Measurements from ENCODE around the gene EMC7.

The EMC7 gene

DNA sequence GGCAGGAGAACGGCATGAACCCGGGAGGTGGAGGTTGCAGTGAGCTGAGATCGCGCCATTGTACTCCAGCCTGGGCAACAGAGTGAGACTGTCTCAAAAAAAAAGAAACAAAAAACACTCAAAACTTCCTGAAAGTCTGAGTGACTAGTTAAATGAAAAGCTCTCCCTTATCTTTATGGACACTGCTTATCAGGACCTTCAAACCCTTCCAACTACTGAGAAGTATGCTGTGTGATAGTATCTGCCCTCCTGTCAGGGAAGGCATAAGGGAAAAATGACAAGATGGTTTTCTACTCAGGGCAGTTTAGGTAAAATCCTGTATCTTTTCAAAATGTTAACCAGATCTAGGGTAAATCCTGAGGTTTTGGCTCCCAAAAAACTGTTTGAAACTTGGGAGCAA is 21.8 kb downstream of the EMC7 start:
- H3K4me2 ChIP-seq (ENCODE audit: low read length): no peak overlapping the region
- no peak overlapping the region for H3K4me3 ChIP-seq (ENCODE audit: low read length)
- peaks cover 11% of the 10 kb centered on the region for H3K36me3 ChIP-seq (ENCODE audit: control insufficient read depth, low read length)
- H3F3A ChIP-seq (ENCODE audit: control insufficient read depth, insufficient read depth): no peaks in the 10 kb centered on the region; the same call in 1 of the 2 replicates
- no peak overlapping the region for H3K27ac ChIP-seq (ENCODE audit: low read depth, low read length)
- no peaks in the 10 kb centered on the region for H3K9me3 ChIP-seq (ENCODE audit: control insufficient read depth, insufficient read depth, low read length)
- H4K20me1 ChIP-seq (ENCODE audit: control insufficient read depth, insufficient read depth, low read depth, low read length): no peaks in the 10 kb centered on the region
- H3K9me2 ChIP-seq (replicated peaks; ENCODE audit: control insufficient read depth, low read length): no peaks in the 10 kb centered on the region
- TF ChIP-seq, protein P1, sequence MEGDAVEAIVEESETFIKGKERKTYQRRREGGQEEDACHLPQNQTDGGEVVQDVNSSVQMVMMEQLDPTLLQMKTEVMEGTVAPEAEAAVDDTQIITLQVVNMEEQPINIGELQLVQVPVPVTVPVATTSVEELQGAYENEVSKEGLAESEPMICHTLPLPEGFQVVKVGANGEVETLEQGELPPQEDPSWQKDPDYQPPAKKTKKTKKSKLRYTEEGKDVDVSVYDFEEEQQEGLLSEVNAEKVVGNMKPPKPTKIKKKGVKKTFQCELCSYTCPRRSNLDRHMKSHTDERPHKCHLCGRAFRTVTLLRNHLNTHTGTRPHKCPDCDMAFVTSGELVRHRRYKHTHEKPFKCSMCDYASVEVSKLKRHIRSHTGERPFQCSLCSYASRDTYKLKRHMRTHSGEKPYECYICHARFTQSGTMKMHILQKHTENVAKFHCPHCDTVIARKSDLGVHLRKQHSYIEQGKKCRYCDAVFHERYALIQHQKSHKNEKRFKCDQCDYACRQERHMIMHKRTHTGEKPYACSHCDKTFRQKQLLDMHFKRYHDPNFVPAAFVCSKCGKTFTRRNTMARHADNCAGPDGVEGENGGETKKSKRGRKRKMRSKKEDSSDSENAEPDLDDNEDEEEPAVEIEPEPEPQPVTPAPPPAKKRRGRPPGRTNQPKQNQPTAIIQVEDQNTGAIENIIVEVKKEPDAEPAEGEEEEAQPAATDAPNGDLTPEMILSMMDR (IDR thresholded peaks at IDR 0.05; ENCODE audit: low read depth, low read length, poor library complexity, severe bottlenecking): no peak
- TF ChIP-seq EZH2phosphoT487 (IDR thresholded peaks at IDR 0.05; ENCODE audit: borderline replicate concordance, low read length): no peak
- no peaks in the 10 kb centered on the region for H3K27me3 ChIP-seq (ENCODE audit: control insufficient read depth, low read length)
- H3K79me2 ChIP-seq (ENCODE audit: control insufficient read depth, low read length): no peaks in the 10 kb centered on the region
- H3K4me1 ChIP-seq (ENCODE audit: control insufficient read depth, low read length): no peaks in the 10 kb centered on the region

- Histone ChIP-seq H3K36me3 (ENCODE audit: control insufficient read depth, low read length) (peaks cover 6% of the 10 kb centered on the region), H3K4me1 (ENCODE audit: control insufficient read depth, low read length) (no peaks in the 10 kb centered on the region), H3K27me3 (ENCODE audit: control insufficient read depth, low read length) (no peaks in the 10 kb centered on the region), H4K20me1 (ENCODE audit: control insufficient read depth, insufficient read depth, low read depth, low read length) (no peaks in the 10 kb centered on the region), H3K4me3 (ENCODE audit: low read length) (no peak overlapping the region), H3F3A (ENCODE audit: control insufficient read depth, insufficient read depth) (no peaks in the 10 kb centered on the region; the same call in 1 of the 2 replicates), H3K27ac (ENCODE audit: low read depth, low read length) (no peak overlapping the region), H3K9me3 (ENCODE audit: control insufficient read depth, insufficient read depth, low read length) (no peaks in the 10 kb centered on the region), H3K4me2 (ENCODE audit: low read length) (no peak overlapping the region), H3K79me2 (ENCODE audit: control insufficient read depth, low read length) (no peaks in the 10 kb centered on the region), H3K9me2 (replicated peaks; ENCODE audit: control insufficient read depth, low read length) (no peaks in the 10 kb centered on the region)
- TF ChIP-seq EZH2phosphoT487 (IDR thresholded peaks at IDR 0.05; ENCODE audit: borderline replicate concordance, low read length): no peak
- TF ChIP-seq, protein P1 (IDR thresholded peaks at IDR 0.05; ENCODE audit: low read depth, low read length, poor library complexity, severe bottlenecking): no peak
These were observed 22.8 kb downstream of the EMC7 start for GRCh38 chr15:34078900-34079299.

GRCh38 chr15:34076785-34077184 is 24.9 kb downstream of the EMC7 start:
- H3K36me3 ChIP-seq (ENCODE audit: control insufficient read depth, low read length): no peaks in the 10 kb centered on the region
- no peaks in the 10 kb centered on the region for H3K4me1 ChIP-seq (ENCODE audit: control insufficient read depth, low read length)
- no peaks in the 10 kb centered on the region for H3K9me2 ChIP-seq (replicated peaks; ENCODE audit: control insufficient read depth, low read length)
- H3K27ac ChIP-seq (ENCODE audit: low read depth, low read length): no peak overlapping the region
- no peaks in the 10 kb centered on the region for H4K20me1 ChIP-seq (ENCODE audit: control insufficient read depth, insufficient read depth, low read depth, low read length)
- no peaks in the 10 kb centered on the region for H3K27me3 ChIP-seq (ENCODE audit: control insufficient read depth, low read length)
- no peaks in the 10 kb centered on the region for H3K79me2 ChIP-seq (ENCODE audit: control insufficient read depth, low read length)
- no peak overlapping the region for H3K4me3 ChIP-seq (ENCODE audit: low read length)
- H3K4me2 ChIP-seq (ENCODE audit: low read length): no peak overlapping the region
- H3K9me3 ChIP-seq (ENCODE audit: control insufficient read depth, insufficient read depth, low read length): no peaks in the 10 kb centered on the region
- no peaks in the 10 kb centered on the region; the same call in 1 of the 2 replicates for H3F3A ChIP-seq (ENCODE audit: control insufficient read depth, insufficient read depth)
- no peak for TF ChIP-seq EZH2phosphoT487 (IDR thresholded peaks at IDR 0.05; ENCODE audit: borderline replicate concordance, low read length)
- TF ChIP-seq, protein P1 (IDR thresholded peaks at IDR 0.05; ENCODE audit: low read depth, low read length, poor library complexity, severe bottlenecking): no peak

Measured in DOHH2 (cell line).